Fibroblast of pulmonary artery (primary cell): ENCODE measurements around the gene MOB3A.
"Not testable (repeated sequence)": the region's sequence is repeated elsewhere in the genome, so short reads cannot be mapped to it uniquely, and the experiment has no call there.

Experiments used
- DNase-seq: peaks from one replicate; pipeline ENCODE4 v3.0.0-alpha.2; 2010; ENCODE audit warnings: low read depth
- H3K4me3 ChIP-seq: replicated peaks from 2 replicates; pipeline ENCODE4 v1.5.1; 2011; ENCODE audit warnings: low read depth, mild to moderate bottlenecking, control low read depth, low read length, moderate library complexity
- TF ChIP-seq, protein P1 (sequence below): IDR thresholded peaks from 2 replicates; pipeline ENCODE4 v1.5.1; 2011; ENCODE audit warnings: mild to moderate bottlenecking, control low read depth, low read length, inconsistent platforms; ENCODE audit errors: missing control alignments

The MOB3A gene

GRCh38 chr19:2035590-2035991, 60.5 kb downstream of the MOB3A start:
- DNase-seq, result no peak
- TF ChIP-seq, protein P1, sequence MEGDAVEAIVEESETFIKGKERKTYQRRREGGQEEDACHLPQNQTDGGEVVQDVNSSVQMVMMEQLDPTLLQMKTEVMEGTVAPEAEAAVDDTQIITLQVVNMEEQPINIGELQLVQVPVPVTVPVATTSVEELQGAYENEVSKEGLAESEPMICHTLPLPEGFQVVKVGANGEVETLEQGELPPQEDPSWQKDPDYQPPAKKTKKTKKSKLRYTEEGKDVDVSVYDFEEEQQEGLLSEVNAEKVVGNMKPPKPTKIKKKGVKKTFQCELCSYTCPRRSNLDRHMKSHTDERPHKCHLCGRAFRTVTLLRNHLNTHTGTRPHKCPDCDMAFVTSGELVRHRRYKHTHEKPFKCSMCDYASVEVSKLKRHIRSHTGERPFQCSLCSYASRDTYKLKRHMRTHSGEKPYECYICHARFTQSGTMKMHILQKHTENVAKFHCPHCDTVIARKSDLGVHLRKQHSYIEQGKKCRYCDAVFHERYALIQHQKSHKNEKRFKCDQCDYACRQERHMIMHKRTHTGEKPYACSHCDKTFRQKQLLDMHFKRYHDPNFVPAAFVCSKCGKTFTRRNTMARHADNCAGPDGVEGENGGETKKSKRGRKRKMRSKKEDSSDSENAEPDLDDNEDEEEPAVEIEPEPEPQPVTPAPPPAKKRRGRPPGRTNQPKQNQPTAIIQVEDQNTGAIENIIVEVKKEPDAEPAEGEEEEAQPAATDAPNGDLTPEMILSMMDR, result no peak
- H3K4me3 ChIP-seq, result no peak overlapping the region

GRCh38 chr19:2034729-2035589, 61.2 kb downstream of the MOB3A start:
- DNase-seq, result peak; percentile 52
- TF ChIP-seq, protein P1, result no peak
- no peak overlapping the region for H3K4me3 ChIP-seq

- not testable (repeated sequence) for DNase-seq, H3K4me3 ChIP-seq
These were observed 61.9 kb downstream of the MOB3A start for GRCh38 chr19:2034253-2034652.

DNA sequence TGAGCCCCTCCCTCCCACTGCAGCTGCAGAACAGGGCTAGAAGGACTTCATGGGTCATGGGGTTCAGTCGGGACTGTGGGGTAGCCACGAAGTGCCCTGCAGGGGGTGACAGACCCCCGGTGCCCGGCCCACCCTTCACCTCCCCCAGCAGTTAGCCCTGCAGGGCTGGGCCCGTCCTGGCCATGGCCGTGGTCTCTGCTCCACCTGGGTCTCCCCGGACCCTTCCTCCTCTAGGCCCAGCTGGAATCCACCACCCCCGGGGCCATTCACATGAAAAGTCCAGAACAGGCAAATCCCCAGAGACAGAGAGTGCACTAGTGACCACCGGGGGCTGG, 62.3 kb downstream of the MOB3A start:
- no peak for DNase-seq
- H3K4me3 ChIP-seq, result no peak overlapping the region
- TF ChIP-seq, protein P1, result no peak

GRCh38 chr19:2033115-2033824, 62.9 kb downstream of the MOB3A start:
- H3K4me3 ChIP-seq, result no peak overlapping the region
- TF ChIP-seq, protein P1, result no peak
- no peak for DNase-seq

DNA sequence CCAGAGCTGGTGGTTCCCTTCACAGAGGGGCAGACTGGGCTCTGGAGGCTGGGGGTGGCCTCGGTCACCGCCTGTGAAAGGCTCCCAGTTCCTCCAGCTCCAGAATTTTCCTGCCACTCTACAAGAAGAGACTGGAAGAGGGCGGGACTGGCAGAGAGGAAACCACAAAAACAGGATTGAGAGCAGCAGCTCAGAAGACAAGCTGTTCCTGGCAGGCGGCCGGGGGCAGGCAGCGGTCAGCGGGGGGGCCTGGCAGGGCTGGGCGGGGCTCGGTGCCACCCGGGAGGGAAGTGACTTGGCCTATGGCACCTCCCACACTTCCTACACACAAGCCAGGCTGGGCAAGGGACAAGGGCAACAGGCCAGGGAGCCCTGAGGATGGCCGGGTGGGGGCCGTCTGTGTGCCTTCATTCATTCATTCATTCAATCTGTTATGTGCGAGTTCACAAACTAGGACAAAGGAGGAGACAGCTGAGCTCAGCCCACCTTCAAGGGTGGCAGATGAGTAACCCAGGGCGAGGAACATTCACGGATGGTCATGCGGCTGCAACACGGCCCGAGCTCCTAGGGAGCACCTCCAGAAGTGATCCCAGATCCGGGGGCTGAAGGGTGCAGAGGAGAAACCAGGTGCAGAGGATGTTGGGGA, 63.7 kb downstream of the MOB3A start:
- DNase-seq, result peak; percentile 84
- TF ChIP-seq, protein P1, result no peak
- no peak overlapping the region for H3K4me3 ChIP-seq

DNA sequence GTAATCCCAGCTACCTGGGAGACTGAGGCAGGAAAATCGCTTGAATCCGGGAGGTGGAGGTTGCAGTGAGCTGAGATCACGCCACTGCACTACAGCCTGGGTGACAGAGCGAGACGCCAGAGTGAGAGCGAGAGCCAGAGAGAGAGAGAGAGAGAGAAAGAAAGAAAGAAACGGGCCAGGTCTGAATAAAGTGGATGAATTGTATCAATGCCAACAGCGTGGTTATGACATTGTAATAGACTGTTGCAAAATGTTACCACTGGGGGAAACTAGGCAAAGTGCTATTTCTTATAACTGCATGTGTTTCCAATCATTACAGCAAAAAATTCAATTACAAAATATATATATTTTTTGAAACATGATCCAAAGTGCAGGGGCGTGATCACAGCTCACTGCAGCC, 68.8 kb downstream of the MOB3A start:
- peak; percentile 88 for DNase-seq
- H3K4me3 ChIP-seq, result no peak overlapping the region
- TF ChIP-seq, protein P1, result no peak
